Neural cell (in vitro differentiated cells): Measurements from ENCODE around the gene NTRK1. TPM values are rescaled to one million over a fixed set of nuclear protein-coding genes. Genes with fewer than 3 reads are reported as not detected.

Experiments used
- H2AFZ ChIP-seq: fragments of 200-600, 300-800 bp; sonication (generic), shearing (Covaris generic); 2 replicates; pipeline ENCODE4 v1.6.0; 2014; ENCODE audit warnings: low read depth, mild to moderate bottlenecking, antibody characterized with exemption, low read length, moderate library complexity
- H3F3A ChIP-seq: fragments of 200-600 bp; shearing (Covaris generic); 2 replicates; pipeline ENCODE4 v1.6.1; 2016; ENCODE audit warnings: mild to moderate bottlenecking, moderate library complexity, mixed read lengths, antibody characterized with exemption, low read length; ENCODE audit not compliant: insufficient read depth, poor library complexity, severe bottlenecking
- H3K27ac ChIP-seq: fragments of 200-600, 300-800 bp; sonication (generic), shearing (Covaris generic); 2 replicates; pipeline ENCODE4 v1.5.1; 2014; ENCODE audit warnings: mild to moderate bottlenecking, low read length, moderate library complexity
- H3K27me3 ChIP-seq: fragments of 300-800, 200-600 bp; sonication (generic), shearing (Covaris generic); 2 replicates; pipeline ENCODE4 v1.6.0; 2014; ENCODE audit warnings: mild to moderate bottlenecking, low read depth, low read length, moderate library complexity; ENCODE audit not compliant: insufficient read depth
- H3K36me3 ChIP-seq: fragments of 300-800, 200-600 bp; sonication (generic), shearing (Covaris generic); 2 replicates; pipeline ENCODE4 v1.5.1; 2014; ENCODE audit warnings: mild to moderate bottlenecking, antibody characterized with exemption, low read length, moderate library complexity; ENCODE audit not compliant: insufficient read depth
- H3K4me2 ChIP-seq: fragments of 300-800, 200-600 bp; sonication (generic), shearing (Covaris generic); 2 replicates; pipeline ENCODE4 v1.6.0; 2014; ENCODE audit warnings: mild to moderate bottlenecking, low read length
- H3K4me3 ChIP-seq: fragments of 300-800, 200-600 bp; sonication (generic), shearing (Covaris generic); 2 replicates; pipeline ENCODE4 v1.5.1; 2014; ENCODE audit warnings: mild to moderate bottlenecking, low read length, moderate library complexity
- H3K79me2 ChIP-seq: fragments of 200-600 bp; shearing (Covaris generic); replicated peaks from 2 replicates; pipeline ENCODE4 v1.6.0; 2014; ENCODE audit warnings: mild to moderate bottlenecking, low read length, moderate library complexity; ENCODE audit not compliant: insufficient read depth
- H3K9ac ChIP-seq: fragments of 300-800, 200-600 bp; sonication (generic), shearing (Covaris generic); 2 replicates; pipeline ENCODE4 v1.6.1; 2016; ENCODE audit warnings: mild to moderate bottlenecking, low read length, mixed read lengths
- H3K9me2 ChIP-seq: fragments of 200-600 bp; shearing (Covaris generic); 2 replicates; pipeline ENCODE4 v1.6.1; 2016; ENCODE audit warnings: mild to moderate bottlenecking, low read length, mixed read lengths; ENCODE audit not compliant: insufficient read depth
- H3K9me3 ChIP-seq: fragments of 200-600, 300-800 bp; sonication (generic), shearing (Covaris generic); 2 replicates; pipeline ENCODE4 v1.6.1; 2016; ENCODE audit warnings: mild to moderate bottlenecking, mixed run types, low read length, moderate library complexity, mixed read lengths
- H4K20me1 ChIP-seq: fragments of 200-600 bp; shearing (Covaris generic); 2 replicates; pipeline ENCODE4 v1.6.1; 2016; ENCODE audit warnings: mild to moderate bottlenecking, mixed run types; ENCODE audit not compliant: insufficient read depth
- CTCF ChIP-seq: fragments of 450-650 bp; IDR thresholded peaks from 2 replicates; pipeline ENCODE4 v1.5.1; 2014; ENCODE audit warnings: antibody characterized with exemption, mild to moderate bottlenecking, moderate library complexity; ENCODE audit not compliant: poor library complexity, severe bottlenecking
- MXI1 ChIP-seq: fragments of 450-650 bp; conservative IDR thresholded peaks from 2 replicates; pipeline ENCODE4 v1.6.1; 2014; ENCODE audit warnings: antibody characterized with exemption, mild to moderate bottlenecking; ENCODE audit not compliant: poor library complexity, severe bottlenecking
- POLR2AphosphoS5 ChIP-seq: IDR thresholded peaks from 2 replicates; pipeline ENCODE4 v1.6.1; 2012
- REST ChIP-seq: IDR thresholded peaks from 2 replicates; pipeline ENCODE4 v1.6.1; 2012; ENCODE audit warnings: borderline replicate concordance
- polyA plus RNA-seq: library from polyadenylated mRNA; depleted of rRNA; stranded (reverse); fragments of >200 nt; gene quantifications from 2 replicates; pipeline ENCODE4 v1.2.3, GENCODE V29; 2014

The NTRK1 gene
- polyA plus RNA-seq, 1 donor from 2014 or later: 4.9 TPM

- Histone ChIP-seq H4K20me1 (no peaks in the 10 kb centered on the region), H3K36me3 (no peaks in the 10 kb centered on the region), H3K4me2 (no peak overlapping the region), H3K27ac (no peak overlapping the region), H3K9me2 (no peaks in the 10 kb centered on the region), H3K9me3 (no peaks in the 10 kb centered on the region), H3K27me3 (no peaks in the 10 kb centered on the region), H3K79me2 (no peaks in the 10 kb centered on the region), H3F3A (no peaks in the 10 kb centered on the region), H2AFZ (no peak overlapping the region), H3K9ac (no peak overlapping the region), H3K4me3 (no peak overlapping the region)
- TF ChIP-seq REST (no peak), MXI1 (no peak), CTCF (no peak)
Measured at GRCh38 chr1:156826630-156827029, 34.0 kb upstream of the NTRK1 start.

GRCh38 chr1:156828400-156829124 is 32.1 kb upstream of the NTRK1 start:
- H3K4me2 ChIP-seq: peak overlapping the region; percentile 19
- H3K27ac ChIP-seq: peak overlapping the region; percentile 48
- H3K9me3 ChIP-seq: no peaks in the 10 kb centered on the region
- H3K9me2 ChIP-seq: no peaks in the 10 kb centered on the region
- TF ChIP-seq POLR2AphosphoS5 (peak; percentile 32), REST (no peak)
- peak overlapping the region; percentile 11 for H3K9ac ChIP-seq
- no peaks in the 10 kb centered on the region for H3K79me2 ChIP-seq
- no peaks in the 10 kb centered on the region for H3K36me3 ChIP-seq
- no peaks in the 10 kb centered on the region for H3K27me3 ChIP-seq
- no peaks in the 10 kb centered on the region for H3F3A ChIP-seq
- H2AFZ ChIP-seq: peak overlapping the region; percentile 3
- no peaks in the 10 kb centered on the region for H4K20me1 ChIP-seq
- peak overlapping the region; percentile 41 for H3K4me3 ChIP-seq
